Natural killer cell (primary cell): ENCODE measurements around the gene MMD2. TPM values are rescaled to one million over a fixed set of nuclear protein-coding genes. Genes with fewer than 3 reads are reported as not detected.
"Not testable (repeated sequence)": the region's sequence is repeated elsewhere in the genome, so short reads cannot be mapped to it uniquely, and the experiment has no call there.

Source experiments
- ATAC-seq, 3 donors: fragments of 150-1000 bp in 2 of 3; fragments of 200-7000 bp in 1 of 3; cut with Tn5 transposase; 1 replicate in 1 of 3; 2 replicates in 2 of 3; pipeline ENCODE4 v1.10.0; 2021; ENCODE audit warnings: mild to moderate bottlenecking in 2 of 3, moderate library complexity in 2 of 3
- DNase-seq, 2 donors: peaks; one replicate each; pipeline versions ENCODE4 v3.0.0 to v3.0.0-alpha.2; 2013 to 2021; ENCODE audit warnings: mixed read lengths in 1 of 2
- H3K27ac ChIP-seq: one replicate; pipeline ENCODE4 v1.5.1; 2013; ENCODE audit warnings: mild to moderate bottlenecking, low read length
- H3K27me3 ChIP-seq: one replicate; pipeline ENCODE4 v1.6.1; 2013; ENCODE audit warnings: low read length; ENCODE audit not compliant: control insufficient read depth, insufficient read depth
- H3K36me3 ChIP-seq: one replicate; pipeline ENCODE4 v1.6.1; 2013; ENCODE audit warnings: low read length; ENCODE audit not compliant: control insufficient read depth, insufficient read depth
- H3K4me1 ChIP-seq: one replicate; pipeline ENCODE4 v1.6.1; 2013; ENCODE audit warnings: low read length; ENCODE audit not compliant: control insufficient read depth, insufficient read depth
- H3K4me3 ChIP-seq: one replicate; pipeline ENCODE4 v1.5.1; 2013; ENCODE audit warnings: low read length
- H3K9me3 ChIP-seq: one replicate; pipeline ENCODE4 v1.6.1; 2013; ENCODE audit warnings: low read length; ENCODE audit not compliant: control insufficient read depth, insufficient read depth
- H3K27ac Mint-ChIP-seq, 2 donors: one replicate each; pipeline ENCODE4 v1.8.0; 2022; ENCODE audit warnings: mild to moderate bottlenecking in 2 of 2, mixed read lengths in 2 of 2, moderate library complexity in 1 of 2
- H3K27me3 Mint-ChIP-seq, 2 donors: one replicate each; pipeline ENCODE4 v1.8.0; 2022; ENCODE audit warnings: low read depth in 2 of 2, mixed read lengths in 2 of 2
- H3K36me3 Mint-ChIP-seq: one replicate; pipeline ENCODE4 v1.8.0; 2022; ENCODE audit warnings: mixed read lengths
- H3K4me1 Mint-ChIP-seq, 2 donors: one replicate each; pipeline ENCODE4 v1.8.0; 2022; ENCODE audit warnings: mixed read lengths in 2 of 2
- H3K4me3 Mint-ChIP-seq: one replicate; pipeline ENCODE4 v1.8.0; 2022; ENCODE audit warnings: mild to moderate bottlenecking, moderate library complexity, mixed read lengths
- H3K9me3 Mint-ChIP-seq, 2 donors: one replicate each; pipeline ENCODE4 v1.8.0; 2022; ENCODE audit warnings: mixed read lengths in 2 of 2
- WGBS: methylation state at CpG from one replicate; pipeline ENCODE4 v1.1.7; 2013; ENCODE audit warnings: missing lambda C conversion rate; ENCODE audit not compliant: insufficient coverage; 5-methylcytosine and 5-hydroxymethylcytosine counted together
- intact Hi-C: fragments of 100-400 bp; cut with micrococcal nuclease; formaldehyde crosslinking; loops from one replicate; pipeline ENCODE4 v1.14.2; 2022
- total RNA-seq, 4 donors: library from RNA; stranded (reverse); fragments of 120-200 nt in 1 of 4; gene quantifications; one replicate each; pipeline versions ENCODE4 v1.2.3 to v1.2.4, GENCODE V29; 2013 to 2022
- TF ChIP-seq, protein P1 (sequence below): fragments of 200-600 bp; IDR thresholded peaks from one replicate; pipeline ENCODE4 v1.8.0; 2022; ENCODE audit warnings: antibody characterized with exemption

Gene MMD2
- total RNA-seq, 3 donors from 2014 or later (not counting 1 experiment from before 2014, with no cell fraction given), result not detected

DNA sequence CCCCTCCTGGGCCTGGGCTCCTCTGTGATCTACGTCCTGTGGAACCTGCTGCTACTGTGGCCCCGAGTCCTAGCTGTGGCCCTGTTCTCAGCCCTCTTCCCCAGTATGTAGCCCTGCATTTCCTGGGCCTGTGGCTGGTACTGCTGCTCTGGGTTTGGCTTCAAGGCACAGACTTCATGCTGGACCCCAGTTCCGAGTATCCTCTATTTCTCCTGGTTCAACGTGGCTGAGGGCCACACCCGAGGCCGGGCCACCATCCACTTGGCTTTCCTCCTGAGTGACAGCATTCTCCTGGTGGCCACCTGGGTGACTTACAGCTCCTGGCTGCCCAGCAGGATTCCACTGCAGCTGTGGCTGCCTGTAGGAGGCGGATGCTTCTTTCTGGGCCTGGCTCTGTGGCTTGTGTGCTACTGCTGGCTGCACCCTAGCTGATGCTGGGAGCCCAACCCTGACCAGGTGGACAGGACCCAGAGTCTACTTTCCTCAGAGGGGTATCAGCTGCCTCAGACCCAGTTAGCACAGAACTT is 37.8 kb upstream of the MMD2 start:
- 97% methylated on average over 7 of the region's 7 CpGs for WGBS
- Histone ChIP-seq H3K4me1 (no peaks in the 10 kb centered on the region), H3K27me3 (no peaks in the 10 kb centered on the region), H3K36me3 (peaks cover 36% of the 10 kb centered on the region), H3K9me3 (no peaks in the 10 kb centered on the region), H3K27ac (no peak overlapping the region), H3K4me3 (no peak overlapping the region)
- Mint-ChIP-seq H3K36me3 (peaks cover 6% of the 10 kb centered on the region), H3K27me3 (no peaks in the 10 kb centered on the region), H3K27ac (no peak overlapping the region), H3K4me3 (no peak overlapping the region), H3K9me3 (no peaks in the 10 kb centered on the region), H3K4me1 (peaks cover 0 to 23% of the 10 kb centered on the region in 2 donors)
- TF ChIP-seq, protein P1, sequence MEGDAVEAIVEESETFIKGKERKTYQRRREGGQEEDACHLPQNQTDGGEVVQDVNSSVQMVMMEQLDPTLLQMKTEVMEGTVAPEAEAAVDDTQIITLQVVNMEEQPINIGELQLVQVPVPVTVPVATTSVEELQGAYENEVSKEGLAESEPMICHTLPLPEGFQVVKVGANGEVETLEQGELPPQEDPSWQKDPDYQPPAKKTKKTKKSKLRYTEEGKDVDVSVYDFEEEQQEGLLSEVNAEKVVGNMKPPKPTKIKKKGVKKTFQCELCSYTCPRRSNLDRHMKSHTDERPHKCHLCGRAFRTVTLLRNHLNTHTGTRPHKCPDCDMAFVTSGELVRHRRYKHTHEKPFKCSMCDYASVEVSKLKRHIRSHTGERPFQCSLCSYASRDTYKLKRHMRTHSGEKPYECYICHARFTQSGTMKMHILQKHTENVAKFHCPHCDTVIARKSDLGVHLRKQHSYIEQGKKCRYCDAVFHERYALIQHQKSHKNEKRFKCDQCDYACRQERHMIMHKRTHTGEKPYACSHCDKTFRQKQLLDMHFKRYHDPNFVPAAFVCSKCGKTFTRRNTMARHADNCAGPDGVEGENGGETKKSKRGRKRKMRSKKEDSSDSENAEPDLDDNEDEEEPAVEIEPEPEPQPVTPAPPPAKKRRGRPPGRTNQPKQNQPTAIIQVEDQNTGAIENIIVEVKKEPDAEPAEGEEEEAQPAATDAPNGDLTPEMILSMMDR, result no peak
- no peak for ATAC-seq
- intact Hi-C loops, result no loop called here
- DNase-seq, result no peak

DNA sequence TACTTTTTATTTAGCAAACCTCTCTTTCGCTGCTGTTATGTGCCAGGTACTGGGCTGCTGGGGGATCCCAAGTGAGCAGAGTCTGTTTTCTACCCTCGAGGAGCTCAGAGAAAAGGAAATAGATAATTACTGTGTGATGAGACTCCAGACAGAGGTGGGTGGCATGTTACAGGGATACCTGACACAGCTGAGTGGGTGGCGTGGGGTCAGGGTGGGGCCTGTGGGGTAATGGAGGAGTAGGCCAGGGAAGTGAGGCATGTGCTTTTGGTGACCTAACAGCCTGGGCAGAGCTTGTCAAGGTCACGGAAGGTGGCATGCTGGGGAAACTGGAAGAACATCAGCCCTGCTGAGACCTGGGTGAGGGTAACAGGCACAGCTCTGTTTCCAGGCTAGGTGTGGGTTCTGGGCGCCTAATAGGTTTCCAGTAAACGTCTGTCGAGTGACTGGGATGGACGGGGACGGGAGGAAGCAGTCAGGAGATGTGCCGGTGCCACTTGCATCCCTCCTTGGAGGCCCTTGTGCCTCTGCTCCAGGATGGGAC is 36.5 kb upstream of the MMD2 start:
- Histone ChIP-seq H3K4me1 (no peaks in the 10 kb centered on the region), H3K27me3 (no peaks in the 10 kb centered on the region), H3K36me3 (peaks cover 44% of the 10 kb centered on the region), H3K9me3 (no peaks in the 10 kb centered on the region), H3K4me3 (no peak overlapping the region), H3K27ac (no peak overlapping the region)
- intact Hi-C loops, result no loop called here
- Mint-ChIP-seq H3K36me3 (peaks cover 6% of the 10 kb centered on the region), H3K27ac (no peak overlapping the region), H3K4me3 (no peak overlapping the region), H3K9me3 (no peaks in the 10 kb centered on the region), H3K4me1 (peaks cover 0 to 23% of the 10 kb centered on the region in 2 donors), H3K27me3 (no peaks in the 10 kb centered on the region)
- WGBS, result 96% methylated on average over 10 of the region's 10 CpGs
- ATAC-seq, result no peak
- DNase-seq, result no peak
- TF ChIP-seq, protein P1, result no peak

DNA sequence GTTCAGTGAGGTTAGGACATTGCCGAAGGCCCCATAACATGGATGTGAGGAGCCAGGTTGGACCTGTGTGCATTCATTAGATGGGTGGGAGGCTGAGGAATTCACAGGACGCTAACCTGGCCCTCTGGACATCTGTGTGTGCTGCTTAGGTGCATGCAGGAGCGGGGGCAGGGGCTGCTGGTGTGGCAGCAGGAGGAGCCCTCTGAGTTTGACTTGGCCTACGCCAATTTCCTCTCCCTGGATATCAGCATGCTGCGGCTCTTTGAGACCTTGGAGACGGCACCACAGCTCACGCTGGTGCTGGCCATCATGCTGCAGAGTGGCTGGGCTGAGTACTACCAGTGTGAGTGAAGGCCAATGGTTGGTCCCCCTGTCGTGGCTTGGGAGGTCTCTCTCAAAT is 34.5 kb upstream of the MMD2 start:
- H3K4me3 Mint-ChIP-seq, result no peak overlapping the region
- H3K27me3 ChIP-seq, result no peaks in the 10 kb centered on the region
- intact Hi-C loops, result no loop called here
- H3K4me1 Mint-ChIP-seq, result peaks cover 0 to 14% of the 10 kb centered on the region in 2 donors
- H3K36me3 ChIP-seq, result peaks cover 48% of the 10 kb centered on the region
- TF ChIP-seq, protein P1, result no peak
- no peaks in the 10 kb centered on the region for H3K27me3 Mint-ChIP-seq
- no peak overlapping the region for H3K27ac ChIP-seq
- DNase-seq (no peak), ATAC-seq (no peak)
- no peak overlapping the region for H3K27ac Mint-ChIP-seq
- 99% methylated on average over 8 of the region's 8 CpGs for WGBS
- H3K36me3 Mint-ChIP-seq, result peaks cover 6% of the 10 kb centered on the region
- no peaks in the 10 kb centered on the region for H3K9me3 ChIP-seq
- no peak overlapping the region for H3K4me3 ChIP-seq
- no peaks in the 10 kb centered on the region for H3K4me1 ChIP-seq
- H3K9me3 Mint-ChIP-seq, result no peaks in the 10 kb centered on the region

DNA sequence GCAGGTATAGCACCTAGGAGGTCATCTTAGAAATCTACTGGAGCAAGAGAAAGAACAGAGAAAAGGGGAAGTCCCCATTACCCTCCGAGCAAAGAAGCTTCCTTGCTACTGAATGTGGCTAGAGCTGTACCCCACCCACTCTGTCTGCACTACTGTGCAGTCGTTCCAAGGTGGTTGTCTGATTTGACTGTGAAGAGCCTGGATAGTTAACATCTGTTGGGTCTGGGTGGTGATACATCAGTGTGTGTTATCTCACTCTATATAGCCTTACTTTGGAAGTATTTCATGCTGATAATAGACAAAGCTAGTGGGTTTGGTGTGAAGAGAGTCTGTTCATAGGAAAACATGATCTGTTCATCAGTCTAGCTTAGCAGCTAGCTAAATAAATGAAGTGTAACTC is 23.8 kb upstream of the MMD2 start:
- intact Hi-C loops, H3K4me3 Mint-ChIP-seq, H3K27me3 Mint-ChIP-seq, H3K36me3 Mint-ChIP-seq, H3K4me3 ChIP-seq, H3K9me3 ChIP-seq, H3K27me3 ChIP-seq, H3K4me1 ChIP-seq, H3K27ac ChIP-seq, DNase-seq, H3K9me3 Mint-ChIP-seq: not testable (repeated sequence)
- peaks cover 48% of the 10 kb centered on the region for H3K36me3 ChIP-seq
- WGBS, result no CpG with 5 or more reads among the region's 2 CpGs
- peak overlapping the region in 1 of 2 donors; percentile 49 for H3K27ac Mint-ChIP-seq
- peaks cover 44 to 45% of the 10 kb centered on the region in 2 donors for H3K4me1 Mint-ChIP-seq
- ATAC-seq, result peak; percentile 42 to 66 (median 48)

DNA sequence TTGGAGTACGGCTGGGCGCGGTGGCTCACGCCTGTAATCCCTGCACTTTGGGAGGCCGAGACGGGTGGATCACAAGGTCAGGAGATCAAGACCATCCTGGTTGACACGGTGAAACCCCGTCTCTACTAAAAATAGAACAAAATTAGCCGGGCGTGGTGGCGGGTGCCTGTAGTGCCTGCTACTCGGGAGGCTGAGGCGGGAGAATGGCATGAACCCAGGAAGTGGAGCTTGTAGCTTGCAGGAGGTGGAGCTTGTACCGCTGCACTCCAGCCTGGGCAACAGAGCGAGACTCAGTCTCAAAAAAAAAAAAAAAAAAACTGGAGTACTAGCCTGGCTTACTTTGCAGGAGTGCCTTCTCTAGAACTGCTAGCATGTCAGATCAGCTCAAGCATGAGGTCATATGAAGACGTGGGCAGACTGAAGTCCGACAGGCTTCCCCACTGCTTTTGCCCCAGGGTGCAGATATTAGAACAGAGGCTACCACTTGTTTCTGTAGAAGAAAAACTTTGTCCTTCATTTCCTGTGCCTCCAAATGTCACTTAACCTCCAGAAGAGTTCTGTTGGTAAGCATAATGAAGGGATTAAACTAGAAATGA is 22.4 kb upstream of the MMD2 start:
- intact Hi-C loops, H3K4me3 Mint-ChIP-seq: not testable (repeated sequence)
- H3K36me3 ChIP-seq, result peaks cover 48% of the 10 kb centered on the region

DNA sequence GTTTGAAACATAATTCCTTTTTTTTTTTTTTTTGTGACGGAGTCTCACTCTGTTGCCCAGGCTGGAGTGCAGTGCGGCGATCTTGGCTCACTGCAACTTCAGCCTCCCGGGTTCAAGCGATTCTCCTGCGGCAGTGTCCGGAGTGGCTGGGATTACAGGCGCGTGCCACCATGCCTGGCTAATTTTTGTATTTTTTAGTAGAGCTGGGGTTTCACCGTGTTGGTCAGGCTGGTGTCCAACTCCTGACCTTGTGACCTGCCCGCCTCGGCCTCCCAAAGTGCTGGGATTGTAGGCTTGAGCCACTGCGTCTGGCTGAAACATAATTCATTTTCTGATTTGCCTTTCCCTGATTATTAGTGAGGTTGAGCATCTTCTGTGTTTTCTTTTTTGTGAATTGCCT is 16.6 kb upstream of the MMD2 start:
- H3K27me3 ChIP-seq, H3K4me3 ChIP-seq, H3K27ac ChIP-seq, H3K27ac Mint-ChIP-seq, H3K36me3 Mint-ChIP-seq, H3K9me3 Mint-ChIP-seq, H3K9me3 ChIP-seq, DNase-seq, ATAC-seq, H3K27me3 Mint-ChIP-seq, intact Hi-C loops: not testable (repeated sequence)
- peaks cover 16% of the 10 kb centered on the region for H3K4me1 ChIP-seq
- Mint-ChIP-seq H3K4me1 (peaks cover 28 to 34% of the 10 kb centered on the region in 2 donors), H3K4me3 (peak overlapping the region; percentile 64)
- WGBS, result 93% methylated on average over 13 of the region's 13 CpGs
- peaks cover 23% of the 10 kb centered on the region for H3K36me3 ChIP-seq

More for the DNA sequence above, 22.4 kb upstream of the MMD2 start:
- Mint-ChIP-seq H3K4me1 (peaks cover 46 to 47% of the 10 kb centered on the region in 2 donors), H3K27ac (peak overlapping the region in 1 of 2 donors; percentile 45)
- not testable (repeated sequence) for DNase-seq, H3K9me3 ChIP-seq, ATAC-seq, H3K27me3 Mint-ChIP-seq, H3K36me3 Mint-ChIP-seq, H3K9me3 Mint-ChIP-seq, H3K4me1 ChIP-seq, H3K27me3 ChIP-seq, H3K4me3 ChIP-seq, H3K27ac ChIP-seq
- WGBS, result 95% methylated on average over 17 of the region's 17 CpGs
